KMS-11 (cell line): ENCODE data around the gene DNAJB8.
A peak's percentile ranks its signal among the peaks of the same experiment; 100 is the strongest.

Experiments used
- H2AFZ ChIP-seq: fragments of 200-600 bp; sonication (generic); 2 replicates; pipeline ENCODE4 v1.6.1; 2016; ENCODE audit warnings: antibody characterized with exemption, mixed run types, low read depth
- H3K27ac ChIP-seq: fragments of 200-600 bp; sonication (generic); 2 replicates; pipeline ENCODE4 v1.6.1; 2016; ENCODE audit warnings: mild to moderate bottlenecking, mixed run types
- H3K27me3 ChIP-seq: fragments of 200-600 bp; sonication (generic); 2 replicates; pipeline ENCODE4 v1.6.1; 2017; ENCODE audit warnings: mild to moderate bottlenecking, low read depth, mixed run types, moderate library complexity; ENCODE audit not compliant: insufficient read depth
- H3K36me3 ChIP-seq: fragments of 200-600 bp; sonication (generic); 2 replicates; pipeline ENCODE4 v1.6.1; 2017; ENCODE audit warnings: mild to moderate bottlenecking, mixed run types; ENCODE audit not compliant: insufficient read depth
- H3K4me1 ChIP-seq: fragments of 200-600 bp; sonication (generic); 2 replicates; pipeline ENCODE4 v1.6.1; 2016; ENCODE audit warnings: mild to moderate bottlenecking, low read depth, mixed run types; ENCODE audit not compliant: poor library complexity, severe bottlenecking
- H3K4me2 ChIP-seq: fragments of 200-600 bp; sonication (generic); 2 replicates; pipeline ENCODE4 v1.7.0; 2016; ENCODE audit warnings: mild to moderate bottlenecking, mixed run types
- H3K4me3 ChIP-seq: fragments of 200-600 bp; sonication (generic); IDR thresholded peaks from 2 replicates; pipeline ENCODE4 v1.6.1; 2017; ENCODE audit warnings: low read depth, low read length, mixed read lengths; ENCODE audit not compliant: insufficient read depth
- H3K79me2 ChIP-seq: fragments of 200-600 bp; sonication (generic); 2 replicates; pipeline ENCODE4 v1.6.1; 2016; ENCODE audit warnings: low read depth, mixed run types; ENCODE audit not compliant: insufficient read depth
- H3K9ac ChIP-seq: fragments of 200-600 bp; sonication (generic); 2 replicates; pipeline ENCODE4 v1.6.1; 2016; ENCODE audit warnings: mild to moderate bottlenecking, mixed run types
- H4K20me1 ChIP-seq: fragments of 200-600 bp; sonication (generic); 2 replicates; pipeline ENCODE4 v1.6.1; 2016; ENCODE audit warnings: mild to moderate bottlenecking, mixed run types; ENCODE audit not compliant: insufficient read depth
- TF ChIP-seq, protein P1 (sequence below): fragments of 200-600 bp; sonication (generic); conservative IDR thresholded peaks from 2 replicates; pipeline ENCODE4 v1.6.1; 2017; ENCODE audit warnings: low read depth, mild to moderate bottlenecking, antibody characterized with exemption, low read length, moderate library complexity, mixed read lengths

DNAJB8 gene

DNA sequence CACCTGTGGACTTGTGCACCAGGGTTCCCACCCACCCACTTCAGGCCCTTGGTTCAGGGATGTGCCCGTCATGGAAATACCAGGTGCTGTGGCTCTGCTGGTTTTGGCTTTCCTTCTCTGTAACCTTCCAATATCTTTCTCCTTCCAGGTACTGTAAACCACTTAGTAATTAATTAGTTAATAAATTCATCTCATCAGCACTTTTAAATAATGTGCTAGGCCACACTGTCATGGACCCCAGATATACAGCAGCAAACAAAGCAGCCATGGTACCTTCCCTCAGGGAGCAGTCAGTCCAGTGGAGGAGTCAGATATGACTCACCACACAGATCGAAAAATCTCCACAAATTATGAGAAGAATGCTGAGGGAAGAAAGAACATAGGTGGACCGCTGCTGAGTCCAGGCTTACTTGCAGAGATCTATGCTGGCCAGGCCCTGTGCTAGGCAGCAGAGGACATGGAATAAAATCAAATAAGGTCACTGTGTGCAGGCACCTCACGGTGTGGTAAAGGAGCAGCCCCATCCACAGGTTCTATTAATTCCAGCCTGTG, 33.1 kb upstream of the DNAJB8 start:
- H3K4me3 ChIP-seq, result no peak overlapping the region
- no peaks in the 10 kb centered on the region for H4K20me1 ChIP-seq
- no peak overlapping the region for H3K4me2 ChIP-seq
- peaks cover 6% of the 10 kb centered on the region; the same call in 1 of the 2 replicates for H3K27me3 ChIP-seq
- TF ChIP-seq, protein P1, sequence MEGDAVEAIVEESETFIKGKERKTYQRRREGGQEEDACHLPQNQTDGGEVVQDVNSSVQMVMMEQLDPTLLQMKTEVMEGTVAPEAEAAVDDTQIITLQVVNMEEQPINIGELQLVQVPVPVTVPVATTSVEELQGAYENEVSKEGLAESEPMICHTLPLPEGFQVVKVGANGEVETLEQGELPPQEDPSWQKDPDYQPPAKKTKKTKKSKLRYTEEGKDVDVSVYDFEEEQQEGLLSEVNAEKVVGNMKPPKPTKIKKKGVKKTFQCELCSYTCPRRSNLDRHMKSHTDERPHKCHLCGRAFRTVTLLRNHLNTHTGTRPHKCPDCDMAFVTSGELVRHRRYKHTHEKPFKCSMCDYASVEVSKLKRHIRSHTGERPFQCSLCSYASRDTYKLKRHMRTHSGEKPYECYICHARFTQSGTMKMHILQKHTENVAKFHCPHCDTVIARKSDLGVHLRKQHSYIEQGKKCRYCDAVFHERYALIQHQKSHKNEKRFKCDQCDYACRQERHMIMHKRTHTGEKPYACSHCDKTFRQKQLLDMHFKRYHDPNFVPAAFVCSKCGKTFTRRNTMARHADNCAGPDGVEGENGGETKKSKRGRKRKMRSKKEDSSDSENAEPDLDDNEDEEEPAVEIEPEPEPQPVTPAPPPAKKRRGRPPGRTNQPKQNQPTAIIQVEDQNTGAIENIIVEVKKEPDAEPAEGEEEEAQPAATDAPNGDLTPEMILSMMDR, result no peak
- no peak overlapping the region for H2AFZ ChIP-seq
- no peaks in the 10 kb centered on the region for H3K4me1 ChIP-seq
- H3K79me2 ChIP-seq, result no peaks in the 10 kb centered on the region
- no peaks in the 10 kb centered on the region for H3K36me3 ChIP-seq
- H3K27ac ChIP-seq, result no peak overlapping the region
- no peak overlapping the region for H3K9ac ChIP-seq

DNA sequence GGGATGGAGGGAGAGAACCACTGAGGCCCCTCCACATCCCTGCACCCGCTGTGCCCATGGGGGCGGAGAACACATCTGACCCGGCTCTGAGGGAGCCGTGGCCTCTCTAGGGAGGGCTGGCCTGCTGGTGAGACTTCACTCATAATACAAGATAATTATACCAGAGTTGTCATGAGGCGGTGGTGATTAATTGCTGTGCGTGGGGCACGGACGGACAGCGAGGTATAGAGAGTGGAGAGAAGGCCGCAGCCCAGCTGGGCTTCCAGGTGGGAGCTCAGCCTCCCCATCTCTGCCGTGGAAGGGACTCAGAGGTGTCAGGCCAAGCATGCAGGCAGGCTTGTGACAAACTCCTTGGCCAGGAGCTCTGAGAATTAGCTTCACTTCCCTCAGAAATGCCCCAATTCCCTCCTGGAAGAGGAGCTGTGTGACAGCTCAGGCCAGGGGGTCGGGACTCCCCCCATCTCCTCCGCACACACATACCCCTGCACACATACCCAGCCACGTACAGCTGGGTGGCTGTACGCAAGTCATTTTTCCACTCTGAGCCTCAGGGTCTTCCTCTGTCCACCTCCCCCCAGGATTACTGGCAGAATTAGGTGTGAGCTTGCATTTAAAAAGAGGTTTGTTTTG, 32.3 kb upstream of the DNAJB8 start:
- no peak overlapping the region for H3K27ac ChIP-seq
- no peak overlapping the region for H3K4me3 ChIP-seq
- no peak overlapping the region for H2AFZ ChIP-seq

DNA sequence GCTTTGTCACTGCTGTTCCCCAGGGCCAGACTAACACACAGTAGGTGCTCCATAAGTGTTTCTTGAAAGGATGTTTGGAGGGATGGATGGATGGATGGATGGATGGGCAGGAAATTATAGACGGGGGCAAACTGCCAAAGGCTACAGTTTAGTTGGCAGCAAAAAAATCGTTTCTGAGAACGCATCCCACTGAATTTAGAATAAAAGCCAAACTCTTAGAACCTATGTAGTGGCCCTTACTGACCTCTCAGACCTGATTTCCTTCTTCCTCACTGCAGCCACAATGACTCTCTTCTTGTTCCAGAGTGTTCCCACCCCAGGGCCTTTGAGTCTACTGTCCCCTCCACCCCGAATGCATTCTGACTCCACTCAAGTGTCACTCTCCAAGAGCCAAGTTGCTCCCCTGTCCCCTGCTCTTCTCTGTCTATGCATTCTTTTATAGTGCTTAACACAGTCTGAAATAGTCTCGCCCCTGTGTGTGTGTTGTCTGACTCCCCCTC, 31.5 kb upstream of the DNAJB8 start:
- Histone ChIP-seq H3K36me3 (no peaks in the 10 kb centered on the region), H3K9ac (no peak overlapping the region), H2AFZ (no peak overlapping the region; the same call in 1 of the 2 replicates), H3K27ac (no peak overlapping the region), H3K79me2 (no peaks in the 10 kb centered on the region), H3K27me3 (peaks cover 22% of the 10 kb centered on the region), H3K4me3 (no peak overlapping the region), H3K4me1 (no peaks in the 10 kb centered on the region), H3K4me2 (no peak overlapping the region), H4K20me1 (no peaks in the 10 kb centered on the region)
- TF ChIP-seq, protein P1, result peak; percentile 5; the same call in 1 of the 2 replicates

More for the DNA sequence above, 32.3 kb upstream of the DNAJB8 start:
- TF ChIP-seq, protein P1, result no peak
- Histone ChIP-seq H4K20me1 (no peaks in the 10 kb centered on the region), H3K36me3 (no peaks in the 10 kb centered on the region), H3K4me1 (no peaks in the 10 kb centered on the region), H3K9ac (no peak overlapping the region), H3K79me2 (no peaks in the 10 kb centered on the region), H3K4me2 (no peak overlapping the region), H3K27me3 (peaks cover 14% of the 10 kb centered on the region; the same call in 1 of the 2 replicates)

DNA sequence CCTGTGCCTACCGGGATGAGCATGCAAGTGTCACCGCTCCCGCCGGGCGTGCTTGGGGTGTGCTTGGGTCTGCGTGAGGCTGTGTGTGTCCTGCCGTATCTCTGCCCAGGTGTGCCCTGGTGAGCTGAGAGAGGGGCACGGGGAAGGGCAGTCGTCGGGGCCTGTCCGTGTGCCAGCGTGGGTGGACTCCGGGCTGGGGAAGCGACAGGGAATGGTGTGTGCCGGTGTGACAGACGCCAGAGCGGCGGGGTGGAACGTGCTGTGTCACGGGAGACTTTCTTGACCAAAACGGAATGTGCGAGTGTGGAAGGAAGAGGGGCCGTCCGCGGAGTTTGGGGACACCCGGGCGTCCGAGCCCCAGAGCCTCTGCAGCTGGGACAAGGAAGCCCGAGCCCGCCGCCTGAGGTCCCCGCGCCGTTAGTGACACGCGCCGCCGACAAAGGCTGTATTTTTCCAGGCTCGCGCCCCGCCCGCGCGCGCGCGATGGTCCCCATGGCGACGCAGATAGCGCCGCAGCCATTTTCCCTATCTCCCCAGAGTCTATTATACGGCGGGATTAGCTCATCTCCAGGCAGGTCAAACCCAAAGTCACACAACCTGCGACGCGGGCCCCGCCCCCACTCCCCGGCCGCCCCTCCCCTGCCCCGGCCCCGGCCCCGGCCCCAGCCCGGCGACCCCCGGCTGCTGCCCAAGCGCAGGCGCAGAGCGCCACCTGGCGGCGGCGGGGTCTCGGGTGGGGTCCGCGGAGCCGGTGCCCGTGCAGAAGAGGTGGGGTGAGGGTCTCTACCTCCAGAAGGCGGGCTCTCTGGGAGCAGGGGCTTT, 30.8 kb upstream of the DNAJB8 start:
- Histone ChIP-seq H3K9ac (peak overlapping the region; percentile 14; the same call in 1 of the 2 replicates), H2AFZ (peak overlapping the region; percentile 87), H3K27ac (no peak overlapping the region)

More for the DNA sequence above, 30.8 kb upstream of the DNAJB8 start:
- Histone ChIP-seq H3K4me2 (peak overlapping the region; percentile 56), H4K20me1 (no peaks in the 10 kb centered on the region), H3K79me2 (no peaks in the 10 kb centered on the region), H3K4me1 (no peaks in the 10 kb centered on the region), H3K4me3 (no peak overlapping the region), H3K36me3 (no peaks in the 10 kb centered on the region), H3K27me3 (peaks cover 29% of the 10 kb centered on the region)
- TF ChIP-seq, protein P1, result peak; percentile 78; the same call in 1 of the 2 replicates
